Fibroblast of skin of abdomen (primary cell): ENCODE results near the gene TSPAN9.

Experiments used
- DNase-seq: peaks from one replicate; pipeline ENCODE4 v3.0.0-alpha.2; 2013

TSPAN9 gene

GRCh38 chr12:3101309-3102024, 24.3 kb downstream of the TSPAN9 start:
- peak; percentile 45 for DNase-seq

GRCh38 chr12:3102771-3103410, 25.7 kb downstream of the TSPAN9 start:
- no peak for DNase-seq

- no peak for DNase-seq
Measured at GRCh38 chr12:3103806-3104205, 26.6 kb downstream of the TSPAN9 start.

GRCh38 chr12:3105690-3106479, 28.7 kb downstream of the TSPAN9 start:
- no peak for DNase-seq

- no peak for DNase-seq
Measured at GRCh38 chr12:3106579-3106978, 29.4 kb downstream of the TSPAN9 start.

GRCh38 chr12:3107071-3107583, 29.9 kb downstream of the TSPAN9 start:
- peak; percentile 79 for DNase-seq

GRCh38 chr12:3107954-3108353, 30.8 kb downstream of the TSPAN9 start:
- no peak for DNase-seq

GRCh38 chr12:3110578-3110977, 33.4 kb downstream of the TSPAN9 start:
- DNase-seq, result no peak

- no peak for DNase-seq
Measured at GRCh38 chr12:3113671-3114325, 36.6 kb downstream of the TSPAN9 start.

GRCh38 chr12:3114671-3115070, 37.5 kb downstream of the TSPAN9 start:
- no peak for DNase-seq

GRCh38 chr12:3115078-3115477, 37.9 kb downstream of the TSPAN9 start:
- no peak for DNase-seq

GRCh38 chr12:3116106-3116844, 39.1 kb downstream of the TSPAN9 start:
- DNase-seq, result no peak

GRCh38 chr12:3117144-3117581, 40.0 kb downstream of the TSPAN9 start:
- peak; percentile 77 for DNase-seq

- peak; percentile 88 for DNase-seq
Measured at GRCh38 chr12:3117591-3118015, 40.4 kb downstream of the TSPAN9 start.

GRCh38 chr12:3119192-3119755, 42.1 kb downstream of the TSPAN9 start:
- no peak for DNase-seq

GRCh38 chr12:3119756-3120601, 42.8 kb downstream of the TSPAN9 start:
- peak; percentile 73 for DNase-seq

GRCh38 chr12:3120701-3121100, 43.5 kb downstream of the TSPAN9 start:
- DNase-seq, result no peak

- peak; percentile 48 for DNase-seq
Measured at GRCh38 chr12:3122841-3123678, 45.9 kb downstream of the TSPAN9 start.

- no peak for DNase-seq
Measured at GRCh38 chr12:3123729-3124128, 46.5 kb downstream of the TSPAN9 start.

GRCh38 chr12:3124917-3125316, 47.7 kb downstream of the TSPAN9 start:
- DNase-seq, result no peak
